Renal pelvis (tissue), 4 donors: ENCODE results near the gene SPIB. TPM values are rescaled to one million over a fixed set of nuclear protein-coding genes. Genes with fewer than 3 reads are reported as not detected.
"Not testable (repeated sequence)": the region's sequence is repeated elsewhere in the genome, so short reads cannot be mapped to it uniquely, and the experiment has no call there.

Experiments used
- DNase-seq: peaks from one replicate; pipeline ENCODE4 v3.0.0-alpha.2; 2013
- polyA plus RNA-seq, 3 donors: library from polyadenylated mRNA; unstranded; fragments of 120-200 nt; gene quantifications; one replicate each; pipeline ENCODE4 v1.2.1, GENCODE V29; 2013; ENCODE audit not compliant: insufficient read length in 3 of 3

Gene SPIB
- polyA plus RNA-seq, 3 donors = 1.3 to 2.1 (median 1.3) TPM

GRCh38 chr19:50466706-50467039, 47.9 kb downstream of the SPIB start:
- no peak for DNase-seq

GRCh38 chr19:50467566-50467965, 48.8 kb downstream of the SPIB start:
- DNase-seq = no peak

- DNase-seq = no peak
Measured at GRCh38 chr19:50468818-50469217, 50.1 kb downstream of the SPIB start.

GRCh38 chr19:50473336-50473735, 54.6 kb downstream of the SPIB start:
- DNase-seq = not testable (repeated sequence)

- no peak for DNase-seq
Measured at GRCh38 chr19:50475101-50475568, 56.4 kb downstream of the SPIB start.

GRCh38 chr19:50475736-50476223, 57.0 kb downstream of the SPIB start:
- no peak for DNase-seq

- peak; percentile 95 for DNase-seq
Measured at GRCh38 chr19:50476224-50476906, 57.6 kb downstream of the SPIB start, which contains the start of the genes EMC10 and GARIN5A. Gene EMC10, plus strand, starts transcription at chr19:50476507. Its CDS starts 38 bp downstream, at chr19:50476545. Gene GARIN5A, minus strand, starts transcription at chr19:50476848. Its CDS starts 460 bp downstream, at chr19:50476388.

- DNase-seq = no peak
Measured at GRCh38 chr19:50476907-50477238, 58.1 kb downstream of the SPIB start.

- no peak for DNase-seq
Measured at GRCh38 chr19:50477751-50478515, 59.2 kb downstream of the SPIB start.

- no peak for DNase-seq
Measured at GRCh38 chr19:50478901-50479715, 60.4 kb downstream of the SPIB start.

GRCh38 chr19:50479761-50480251, 61.1 kb downstream of the SPIB start:
- DNase-seq = no peak

- DNase-seq = no peak
Measured at GRCh38 chr19:50480281-50481111, 61.8 kb downstream of the SPIB start.

Other genes with a start within 250 kb of the SPIB start
- gene MYH14, start 215.3 kb upstream of the SPIB start, polyA plus RNA-seq = 10 to 100 TPM; 25.8 to 31.7 (median 27.2) TPM
- 10 to 100 TPM; 36.0 to 77.5 (median 66.7) TPM for gene KCNC3, start 89.6 kb upstream of the SPIB start, polyA plus RNA-seq
- 10 to 100 TPM in 2 of 3 donors, 1 to 10 TPM in 1; 9.7 to 17.0 (median 15.0) TPM for gene NAPSA, start 53.3 kb upstream of the SPIB start, polyA plus RNA-seq
- 10 to 100 TPM; 39.7 to 43.3 (median 41.8) TPM for gene NR1H2, start 42.5 kb upstream of the SPIB start, polyA plus RNA-seq
- gene POLD1, start 34.6 kb upstream of the SPIB start, polyA plus RNA-seq = 10 to 100 TPM; 28.6 to 40.0 (median 37.3) TPM
- gene MYBPC2, start 14.0 kb downstream of the SPIB start, polyA plus RNA-seq = 1 to 10 TPM in 2 of 3 donors, under 1 TPM in 1; 0.53 to 1.6 (median 1.0) TPM
- 100 to 1,000 TPM; 128 to 186 (median 173) TPM for gene EMC10, start 57.6 kb downstream of the SPIB start, polyA plus RNA-seq
- 10 to 100 TPM in 2 of 3 donors, 1 to 10 TPM in 1; 7.9 to 10.7 (median 10.0) TPM for gene GARIN5A, start 57.9 kb downstream of the SPIB start, polyA plus RNA-seq
- 10 to 100 TPM; 12.9 to 15.1 (median 14.1) TPM for gene JOSD2, start 92.3 kb downstream of the SPIB start, polyA plus RNA-seq
- 10 to 100 TPM; 11.5 to 15.1 (median 14.4) TPM for gene ASPDH, start 95.0 kb downstream of the SPIB start, polyA plus RNA-seq
- gene LRRC4B, start 149.5 kb downstream of the SPIB start, polyA plus RNA-seq = 10 to 100 TPM; 19.6 to 27.6 (median 22.7) TPM
- gene SYT3, start 220.9 kb downstream of the SPIB start, polyA plus RNA-seq = 1 to 10 TPM in 1 of 3 donors, under 1 TPM in 2; 0.87 to 1.2 (median 0.90) TPM
- 1 to 10 TPM; 3.1 to 6.7 (median 4.4) TPM for gene C19orf81, start 230.5 kb downstream of the SPIB start, polyA plus RNA-seq